BE2C (cell line): ENCODE data around the gene HOXD9.

Source experiments
- DNase-seq: peaks from one replicate; pipeline ENCODE4 v3.0.0-alpha.2; 2020
- H3K27me3 ChIP-seq: fragments of 250-450 bp; sonication (Bioruptor Pico); 2 replicates; pipeline ENCODE4 v1.5.1; 2020; ENCODE audit warnings: mild to moderate bottlenecking
- H3K36me3 ChIP-seq: fragments of 250-450 bp; sonication (Bioruptor Pico); 2 replicates; pipeline ENCODE4 v1.5.1; 2020; ENCODE audit warnings: mild to moderate bottlenecking
- H3K4me1 ChIP-seq: fragments of 250-450 bp; sonication (Bioruptor Pico); 2 replicates; pipeline ENCODE4 v1.5.1; 2020
- H3K4me3 ChIP-seq: 2 replicates; pipeline ENCODE4 v1.5.1; 2011; ENCODE audit warnings: low read depth, low read length
- H3K9me3 ChIP-seq: fragments of 250-450 bp; sonication (Bioruptor Pico); 2 replicates; pipeline ENCODE4 v1.5.1; 2020
- TF ChIP-seq, protein P1 (sequence below): IDR thresholded peaks from 2 replicates; pipeline ENCODE4 v1.5.1; 2012; ENCODE audit warnings: mild to moderate bottlenecking, low read depth, low read length

HOXD9 gene

DNA sequence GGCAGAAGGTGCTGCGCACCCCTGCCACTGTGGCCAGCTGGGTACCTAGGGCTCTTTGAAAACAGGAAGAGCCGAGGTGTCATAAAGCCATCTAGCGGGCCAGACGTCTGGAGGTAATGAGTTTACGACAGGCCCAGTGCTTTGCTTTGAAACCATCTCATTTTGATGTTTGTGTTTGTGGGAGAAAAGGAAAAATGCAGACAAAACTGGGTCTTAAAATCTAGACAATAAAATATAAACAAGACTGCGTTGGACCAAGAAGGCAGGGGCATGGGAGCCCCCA lies 3.2 kb downstream of the HOXD9 start:
- no peak overlapping the region for H3K4me3 ChIP-seq
- TF ChIP-seq, protein P1, sequence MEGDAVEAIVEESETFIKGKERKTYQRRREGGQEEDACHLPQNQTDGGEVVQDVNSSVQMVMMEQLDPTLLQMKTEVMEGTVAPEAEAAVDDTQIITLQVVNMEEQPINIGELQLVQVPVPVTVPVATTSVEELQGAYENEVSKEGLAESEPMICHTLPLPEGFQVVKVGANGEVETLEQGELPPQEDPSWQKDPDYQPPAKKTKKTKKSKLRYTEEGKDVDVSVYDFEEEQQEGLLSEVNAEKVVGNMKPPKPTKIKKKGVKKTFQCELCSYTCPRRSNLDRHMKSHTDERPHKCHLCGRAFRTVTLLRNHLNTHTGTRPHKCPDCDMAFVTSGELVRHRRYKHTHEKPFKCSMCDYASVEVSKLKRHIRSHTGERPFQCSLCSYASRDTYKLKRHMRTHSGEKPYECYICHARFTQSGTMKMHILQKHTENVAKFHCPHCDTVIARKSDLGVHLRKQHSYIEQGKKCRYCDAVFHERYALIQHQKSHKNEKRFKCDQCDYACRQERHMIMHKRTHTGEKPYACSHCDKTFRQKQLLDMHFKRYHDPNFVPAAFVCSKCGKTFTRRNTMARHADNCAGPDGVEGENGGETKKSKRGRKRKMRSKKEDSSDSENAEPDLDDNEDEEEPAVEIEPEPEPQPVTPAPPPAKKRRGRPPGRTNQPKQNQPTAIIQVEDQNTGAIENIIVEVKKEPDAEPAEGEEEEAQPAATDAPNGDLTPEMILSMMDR = no peak
- no peaks in the 10 kb centered on the region for H3K9me3 ChIP-seq
- DNase-seq = no peak
- no peaks in the 10 kb centered on the region for H3K4me1 ChIP-seq
- no peaks in the 10 kb centered on the region for H3K36me3 ChIP-seq
- H3K27me3 ChIP-seq = no peaks in the 10 kb centered on the region

DNA sequence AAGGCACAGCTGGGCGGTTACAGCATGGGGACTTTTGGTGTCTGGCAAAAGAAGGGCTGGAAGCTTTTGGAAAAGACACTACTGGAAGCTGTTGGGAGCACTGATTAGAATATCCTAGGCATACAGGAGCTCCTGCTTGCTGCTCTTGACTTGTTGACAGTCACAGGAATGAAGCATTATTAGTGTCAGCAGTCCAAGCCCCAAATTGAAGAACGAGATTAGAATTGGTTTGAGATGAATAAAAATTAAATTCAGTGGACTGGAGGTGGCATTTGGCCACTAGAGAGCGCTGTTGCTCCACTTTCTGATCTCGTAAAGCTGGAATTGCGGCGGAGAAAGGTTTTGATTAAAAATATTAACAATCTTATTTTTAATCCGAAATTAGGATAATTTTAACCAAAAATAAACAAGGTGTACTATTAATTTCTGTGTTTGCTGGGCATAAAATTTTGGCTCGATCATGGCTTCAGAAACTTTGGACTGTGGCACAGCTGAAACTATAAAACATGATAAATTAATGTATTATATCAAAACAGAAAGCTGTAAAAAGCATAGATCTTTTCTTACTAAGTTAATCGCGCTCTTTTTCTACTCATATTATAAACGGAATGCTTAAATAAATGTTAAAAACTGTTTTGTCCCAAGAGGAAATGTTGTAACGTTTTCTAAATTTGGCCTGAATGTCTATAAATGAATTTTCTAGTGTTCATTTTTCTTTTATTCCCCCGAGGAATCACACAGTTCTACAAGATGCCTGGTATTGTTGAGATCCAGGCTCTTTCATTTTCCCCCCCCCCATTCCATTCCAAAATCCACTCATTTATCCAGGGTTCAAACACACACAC lies 4.6 kb downstream of the HOXD9 start:
- H3K4me1 ChIP-seq = no peaks in the 10 kb centered on the region
- DNase-seq = peak; percentile 64
- H3K27me3 ChIP-seq = no peaks in the 10 kb centered on the region

DNA sequence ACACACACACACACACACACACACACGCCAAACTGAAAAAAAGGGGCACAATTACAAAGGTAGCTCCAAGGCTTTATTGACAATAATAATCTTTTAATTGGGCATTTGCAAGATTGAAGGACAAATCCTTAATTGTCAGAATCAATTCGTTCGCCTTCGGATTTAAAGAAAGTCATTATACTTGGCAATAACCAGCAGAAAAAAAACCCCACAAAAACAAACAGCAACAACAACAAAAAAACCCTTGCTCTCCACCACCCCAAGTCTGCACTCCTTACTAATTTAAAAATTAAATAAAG lies 5.2 kb downstream of the HOXD9 start:
- H3K4me3 ChIP-seq = no peak overlapping the region
- no peaks in the 10 kb centered on the region for H3K27me3 ChIP-seq
- no peaks in the 10 kb centered on the region for H3K4me1 ChIP-seq
- no peak for DNase-seq
- no peaks in the 10 kb centered on the region for H3K9me3 ChIP-seq
- no peaks in the 10 kb centered on the region for H3K36me3 ChIP-seq
- TF ChIP-seq, protein P1 = no peak

More for the DNA sequence above, 4.6 kb downstream of the HOXD9 start:
- H3K9me3 ChIP-seq = no peaks in the 10 kb centered on the region
- H3K4me3 ChIP-seq = peak overlapping the region; percentile 35
- H3K36me3 ChIP-seq = no peaks in the 10 kb centered on the region
- TF ChIP-seq, protein P1 = peak; percentile 70

DNA sequence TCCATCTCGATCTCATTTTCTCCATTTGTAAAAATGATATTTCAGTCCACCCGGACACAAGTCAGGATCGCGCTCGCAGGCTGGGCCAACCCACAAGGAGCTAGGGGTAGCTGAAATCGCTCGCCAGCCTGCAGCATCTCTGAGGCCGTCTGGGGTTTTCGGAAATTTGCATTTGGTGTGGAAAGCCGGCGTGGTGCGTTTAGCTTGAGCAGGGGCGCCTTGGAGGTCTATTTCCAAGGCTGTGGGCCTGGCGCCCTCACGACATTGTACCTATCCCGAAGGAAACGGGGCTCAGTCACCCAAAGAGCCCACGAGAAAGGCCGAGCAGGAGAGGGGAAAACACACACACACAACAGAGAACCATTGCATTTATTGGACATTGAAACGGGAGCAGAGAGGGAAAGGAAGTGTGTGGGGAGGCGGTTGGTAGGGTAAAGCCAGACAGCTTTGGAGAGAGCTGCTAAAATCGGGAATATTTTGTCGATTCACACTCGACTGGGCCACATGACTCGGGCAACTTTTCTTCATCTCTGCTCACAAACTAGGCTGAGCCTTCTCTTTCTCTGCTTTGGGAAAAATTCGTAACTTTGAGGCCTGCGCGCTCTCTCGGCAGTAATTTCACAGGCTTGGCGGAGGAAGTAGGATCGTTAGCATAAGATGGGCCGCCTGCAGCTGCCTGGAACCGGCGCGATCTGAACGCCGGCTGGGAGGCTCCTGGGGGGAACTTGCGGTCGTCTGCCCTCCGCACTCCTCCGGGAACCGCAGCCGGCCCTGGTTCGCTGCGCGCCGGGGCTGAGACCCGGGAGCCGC lies 5.9 kb downstream of the HOXD9 start:
- H3K27me3 ChIP-seq = no peaks in the 10 kb centered on the region
- H3K9me3 ChIP-seq = no peaks in the 10 kb centered on the region
- TF ChIP-seq, protein P1 = no peak
- no peak overlapping the region for H3K4me3 ChIP-seq
- no peaks in the 10 kb centered on the region for H3K4me1 ChIP-seq
- no peak for DNase-seq
- H3K36me3 ChIP-seq = no peaks in the 10 kb centered on the region

DNA sequence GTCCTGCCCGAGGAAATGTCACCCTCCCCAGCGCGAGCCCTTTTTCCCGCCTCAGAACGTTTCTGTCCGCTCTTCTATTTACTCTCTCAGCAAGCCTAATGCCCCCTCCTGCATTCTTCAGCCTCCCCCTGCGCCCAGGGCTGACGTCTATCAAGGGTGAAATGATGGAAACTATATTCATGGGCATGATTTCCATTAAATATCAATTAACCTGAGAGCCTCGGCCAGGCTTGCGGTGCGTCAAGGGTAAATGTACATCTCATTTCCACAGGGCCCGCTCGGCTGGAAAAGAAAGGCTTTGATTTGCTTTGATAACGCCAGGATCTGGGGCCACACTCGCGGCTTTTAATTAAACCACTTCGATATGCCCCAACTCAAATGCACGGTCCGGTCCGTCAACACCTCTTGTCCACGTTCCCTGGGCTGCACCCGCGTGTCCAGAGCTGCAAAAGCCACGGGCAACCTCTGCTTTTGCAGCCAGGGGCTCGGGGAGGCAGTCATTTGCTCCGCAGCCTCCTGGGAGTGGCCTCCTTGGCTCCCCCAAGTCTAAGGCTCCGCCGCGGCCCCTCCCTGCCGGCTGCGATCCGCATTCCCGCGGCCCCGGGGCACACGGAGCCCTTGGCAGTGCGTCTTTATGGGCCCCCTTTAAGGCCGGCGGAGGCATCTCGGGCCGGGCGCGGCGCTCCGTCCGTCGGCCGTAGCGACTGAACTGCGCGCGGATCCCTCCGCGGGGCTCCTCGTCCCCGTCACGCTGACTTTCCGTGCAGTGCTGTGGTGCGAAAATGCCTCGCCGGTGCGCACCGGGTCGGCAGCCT lies 6.7 kb downstream of the HOXD9 start, which contains the start of gene HOXD8:
HOXD8 (plus strand) TSS at position 724 of the 815 bp plus-strand sequence. CDS start 662 bp downstream, outside the sequence.
- Histone ChIP-seq H3K9me3 (no peaks in the 10 kb centered on the region), H3K36me3 (no peaks in the 10 kb centered on the region), H3K4me1 (no peaks in the 10 kb centered on the region), H3K4me3 (peak within 1 kb of the TSS; percentile 68), H3K27me3 (no peaks in the 10 kb centered on the region)
- TF ChIP-seq, protein P1 = no peak
- peak; percentile 75 for DNase-seq
